ENCODE results near the gene GPR85. TPM values are rescaled to one million over a fixed set of nuclear protein-coding genes. Genes with fewer than 3 reads are reported as not detected.

Gene GPR85
- total RNA-seq, 4 donors from 2014 or later: 0.19 to 0.31 (median 0.26) TPM; not detected in 1

DNA sequence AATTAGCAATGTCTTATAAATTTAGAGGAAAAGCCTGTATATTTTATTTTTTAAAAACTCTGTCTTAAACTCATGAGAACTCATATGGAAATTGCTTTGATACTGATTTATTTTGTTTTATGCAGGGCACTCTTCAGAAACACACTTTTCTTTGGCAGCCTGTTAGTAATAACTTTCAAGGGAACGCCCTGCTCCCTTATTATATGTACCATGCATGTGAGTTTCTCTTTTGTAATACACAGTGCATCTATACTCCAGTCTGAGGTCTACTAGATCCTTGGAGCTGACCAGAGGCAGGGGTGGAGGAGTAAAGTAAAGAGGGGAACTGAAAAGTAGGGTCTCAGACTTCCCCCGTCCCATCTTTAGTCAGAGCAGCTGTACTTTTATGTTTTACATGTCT is 40.2 kb downstream of the GPR85 start:
- Histone ChIP-seq H3K9me3 (no peaks in the 10 kb centered on the region), H3K27ac (no peak overlapping the region), H3K4me1 (no peaks in the 10 kb centered on the region), H3K4me3 (no peak overlapping the region), H3K27me3 (no peaks in the 10 kb centered on the region), H3K36me3 (no peaks in the 10 kb centered on the region)
- TF ChIP-seq POLR2A (IDR thresholded peaks at IDR 0.05): no peak
- TF ChIP-seq, protein P1, sequence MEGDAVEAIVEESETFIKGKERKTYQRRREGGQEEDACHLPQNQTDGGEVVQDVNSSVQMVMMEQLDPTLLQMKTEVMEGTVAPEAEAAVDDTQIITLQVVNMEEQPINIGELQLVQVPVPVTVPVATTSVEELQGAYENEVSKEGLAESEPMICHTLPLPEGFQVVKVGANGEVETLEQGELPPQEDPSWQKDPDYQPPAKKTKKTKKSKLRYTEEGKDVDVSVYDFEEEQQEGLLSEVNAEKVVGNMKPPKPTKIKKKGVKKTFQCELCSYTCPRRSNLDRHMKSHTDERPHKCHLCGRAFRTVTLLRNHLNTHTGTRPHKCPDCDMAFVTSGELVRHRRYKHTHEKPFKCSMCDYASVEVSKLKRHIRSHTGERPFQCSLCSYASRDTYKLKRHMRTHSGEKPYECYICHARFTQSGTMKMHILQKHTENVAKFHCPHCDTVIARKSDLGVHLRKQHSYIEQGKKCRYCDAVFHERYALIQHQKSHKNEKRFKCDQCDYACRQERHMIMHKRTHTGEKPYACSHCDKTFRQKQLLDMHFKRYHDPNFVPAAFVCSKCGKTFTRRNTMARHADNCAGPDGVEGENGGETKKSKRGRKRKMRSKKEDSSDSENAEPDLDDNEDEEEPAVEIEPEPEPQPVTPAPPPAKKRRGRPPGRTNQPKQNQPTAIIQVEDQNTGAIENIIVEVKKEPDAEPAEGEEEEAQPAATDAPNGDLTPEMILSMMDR (IDR thresholded peaks at IDR 0.05): no peak
- intact Hi-C loops (cut with DNase I): no loop called here
- DNase-seq: no peak
- 38 to 39% methylated on average over 2 of the region's 2 CpGs for WGBS, 2 donors

DNA sequence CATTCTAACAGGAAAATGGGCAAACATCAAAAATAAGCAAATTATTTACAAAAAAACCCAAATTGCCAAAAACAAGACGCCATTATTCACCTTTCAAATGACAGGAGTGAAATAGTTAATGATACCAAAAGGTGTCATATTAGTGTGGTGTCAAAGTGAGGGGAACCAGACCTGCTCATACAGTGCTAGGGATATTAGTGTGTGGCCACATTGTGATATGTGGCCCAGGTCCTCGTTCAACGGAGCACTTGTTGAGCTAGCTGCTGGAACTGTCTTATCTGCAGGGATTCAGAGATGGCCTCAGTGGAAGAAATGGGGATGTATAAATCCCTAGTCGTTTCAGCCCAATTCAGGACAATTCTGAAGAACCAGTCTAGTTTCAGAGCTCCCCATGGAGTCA is 41.2 kb downstream of the GPR85 start:
- no peak for TF ChIP-seq POLR2A (IDR thresholded peaks at IDR 0.05)
- TF ChIP-seq, protein P1 (IDR thresholded peaks at IDR 0.05): no peak
- WGBS, 2 donors: 37 to 45% methylated on average over 4 of the region's 4 CpGs
- Histone ChIP-seq H3K4me3 (no peak overlapping the region), H3K27ac (no peak overlapping the region), H3K9me3 (no peaks in the 10 kb centered on the region), H3K27me3 (no peaks in the 10 kb centered on the region), H3K36me3 (no peaks in the 10 kb centered on the region), H3K4me1 (no peaks in the 10 kb centered on the region)
- no peak for DNase-seq
- intact Hi-C loops (cut with DNase I): no loop called here

DNA sequence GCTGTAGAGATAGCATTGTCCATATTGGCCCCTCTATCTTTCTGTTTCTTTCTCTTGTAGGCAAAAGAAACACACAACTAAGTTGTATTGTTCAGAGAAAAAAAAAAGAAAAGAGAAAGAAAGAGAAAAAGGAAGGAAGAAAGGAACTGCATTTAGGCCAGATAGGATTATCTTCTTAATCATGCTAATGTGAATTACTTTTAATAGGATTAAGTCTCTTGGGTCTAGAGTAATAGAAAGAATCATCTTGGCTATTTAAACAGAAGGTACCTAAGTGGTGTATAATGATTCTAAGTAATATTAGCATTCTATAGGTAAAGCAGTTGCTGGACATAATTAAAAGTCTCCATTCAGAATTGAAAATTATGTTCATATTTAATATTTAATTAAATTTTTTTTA is 42.2 kb downstream of the GPR85 start:
- intact Hi-C loops (cut with DNase I): no loop called here
- TF ChIP-seq, protein P1 (IDR thresholded peaks at IDR 0.05): no peak
- TF ChIP-seq POLR2A (IDR thresholded peaks at IDR 0.05): no peak
- no peaks in the 10 kb centered on the region for H3K27me3 ChIP-seq
- H3K27ac ChIP-seq: no peak overlapping the region
- H3K4me1 ChIP-seq: no peaks in the 10 kb centered on the region
- H3K9me3 ChIP-seq: no peaks in the 10 kb centered on the region
- no peak overlapping the region for H3K4me3 ChIP-seq
- no peak for DNase-seq
- no peaks in the 10 kb centered on the region for H3K36me3 ChIP-seq

DNA sequence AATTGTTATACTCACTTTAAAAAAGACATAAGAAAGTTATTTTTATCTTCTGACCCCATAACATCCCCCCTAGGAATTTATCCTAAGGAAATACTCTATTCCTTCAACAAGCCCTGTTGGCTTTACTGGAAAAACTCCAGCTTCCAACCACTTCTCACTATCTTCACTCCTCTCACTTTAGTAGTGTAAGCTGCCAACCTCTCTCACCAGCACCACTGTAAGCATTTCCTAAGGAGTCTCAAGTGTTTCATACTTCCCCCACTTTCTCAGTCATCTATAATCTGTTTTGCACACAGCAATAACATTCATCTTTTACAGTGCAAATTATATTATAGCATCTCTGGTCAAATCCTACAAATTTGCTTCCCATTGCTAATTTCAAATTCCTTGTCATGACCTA is 45.8 kb downstream of the GPR85 start:
- Histone ChIP-seq H3K4me3 (no peak overlapping the region), H3K9me3 (no peaks in the 10 kb centered on the region), H3K4me1 (no peaks in the 10 kb centered on the region), H3K36me3 (no peaks in the 10 kb centered on the region), H3K27ac (no peak overlapping the region), H3K27me3 (no peaks in the 10 kb centered on the region)
- no peak for DNase-seq
- TF ChIP-seq, protein P1 (IDR thresholded peaks at IDR 0.05): no peak
- TF ChIP-seq POLR2A (IDR thresholded peaks at IDR 0.05): no peak
- intact Hi-C loops (cut with DNase I): no loop called here

DNA sequence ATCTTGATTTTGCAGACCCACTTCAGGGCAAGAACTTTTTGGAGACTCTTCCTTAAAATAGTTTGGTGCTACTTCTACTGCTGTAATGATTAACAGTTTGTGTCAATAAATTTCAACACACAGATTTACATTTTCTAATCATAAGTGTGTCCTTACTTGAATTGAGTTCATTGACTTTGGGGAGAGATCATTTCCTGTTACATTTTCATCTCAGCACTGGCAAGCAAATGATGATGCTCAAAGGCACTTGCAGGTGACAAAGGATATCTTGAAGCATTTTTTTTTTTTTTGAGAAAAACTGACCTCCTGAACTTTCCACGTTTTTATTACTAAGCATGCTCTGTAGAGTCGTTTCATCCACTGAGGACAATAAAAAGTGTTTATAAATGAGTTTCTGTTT is 52.7 kb downstream of the GPR85 start:
- no peak for TF ChIP-seq POLR2A (IDR thresholded peaks at IDR 0.05)
- TF ChIP-seq, protein P1 (IDR thresholded peaks at IDR 0.05): no peak
- Histone ChIP-seq H3K4me1 (no peaks in the 10 kb centered on the region), H3K27ac (no peak overlapping the region), H3K9me3 (no peaks in the 10 kb centered on the region), H3K36me3 (no peaks in the 10 kb centered on the region), H3K27me3 (no peaks in the 10 kb centered on the region), H3K4me3 (no peak overlapping the region)
- intact Hi-C loops (cut with DNase I): no loop called here
- WGBS, 2 donors: 25 to 27% methylated on average over 2 of the region's 2 CpGs
- DNase-seq: no peak

Other genes starting within 250 kb of the GPR85 start
- gene SMIM30, start 31.7 kb upstream of the GPR85 start, total RNA-seq: 10 to 100 TPM; 32.3 to 54.5 (median 41.8) TPM